ENCODE results near the gene PLEKHG4. TPM values are rescaled to one million over a fixed set of nuclear protein-coding genes. Genes with fewer than 3 reads are reported as not detected.
A peak's percentile ranks its signal among the peaks of the same experiment; 100 is the strongest.

Gene PLEKHG4
- total and polyA plus RNA-seq, 9 donors = 5.1 to 38.6 (median 27.6) TPM

- WGBS, 3 donors = 41 to 52% (median 51%) methylated on average over 10 of the region's 10 CpGs
- DNase-seq = peak in 2 of 5 donors; percentile 50 to 54
These were observed 38.1 kb upstream of the PLEKHG4 start for GRCh38 chr16:67241008-67241900.

GRCh38 chr16:67242138-67242730 lies 37.1 kb upstream of the PLEKHG4 start:
- TF ChIP-seq POLR2A (IDR thresholded peaks at IDR 0.05) = no peak
- TF ChIP-seq EP300 (IDR thresholded peaks at IDR 0.05) = no peak
- TF ChIP-seq CTCF (IDR thresholded peaks at IDR 0.05) = no peak
- DNase-seq = no peak
- H3K27ac ChIP-seq = no peak overlapping the region
- H3K36me3 ChIP-seq = no peaks in the 10 kb centered on the region
- WGBS, 3 donors = 80 to 87% (median 81%) methylated on average over 4 of the region's 4 CpGs
- H3K4me3 ChIP-seq = no peak overlapping the region
- no peaks in the 10 kb centered on the region for H3K27me3 ChIP-seq
- intact Hi-C loops (cut with DNase I) = no loop called here
- H3K9me3 ChIP-seq = no peaks in the 10 kb centered on the region
- H3K4me1 ChIP-seq (ENCODE audit: insufficient read depth) = peaks cover 11% of the 10 kb centered on the region

More at GRCh38 chr16:67241008-67241900, 38.1 kb upstream of the PLEKHG4 start:
- no peaks in the 10 kb centered on the region for H3K9me3 ChIP-seq
- H3K27me3 ChIP-seq = no peaks in the 10 kb centered on the region
- TF ChIP-seq EP300 (IDR thresholded peaks at IDR 0.05) (no peak), POLR2A (IDR thresholded peaks at IDR 0.05) (no peak), CTCF (IDR thresholded peaks at IDR 0.05) (no peak)
- H3K27ac ChIP-seq = peak overlapping the region in 1 of 2 donors; percentile 35
- H3K4me1 ChIP-seq (ENCODE audit: insufficient read depth) = peaks cover 11% of the 10 kb centered on the region
- intact Hi-C loops (cut with DNase I) = no loop called here
- no peaks in the 10 kb centered on the region for H3K36me3 ChIP-seq
- H3K4me3 ChIP-seq = no peak overlapping the region

GRCh38 chr16:67243481-67243880 lies 35.9 kb upstream of the PLEKHG4 start:
- H3K36me3 ChIP-seq = no peaks in the 10 kb centered on the region
- intact Hi-C loops (cut with DNase I) = no loop called here
- H3K9me3 ChIP-seq = no peaks in the 10 kb centered on the region
- no peak for TF ChIP-seq EP300 (IDR thresholded peaks at IDR 0.05)
- TF ChIP-seq CTCF (IDR thresholded peaks at IDR 0.05) = no peak
- TF ChIP-seq POLR2A (IDR thresholded peaks at IDR 0.05) = no peak
- H3K4me3 ChIP-seq = no peak overlapping the region
- WGBS, 3 donors = 82 to 90% (median 85%) methylated on average over 4 of the region's 4 CpGs
- no peak overlapping the region for H3K27ac ChIP-seq
- DNase-seq = no peak
- no peaks in the 10 kb centered on the region for H3K27me3 ChIP-seq
- H3K4me1 ChIP-seq (ENCODE audit: insufficient read depth) = peaks cover 11% of the 10 kb centered on the region

GRCh38 chr16:67244387-67245185 lies 34.7 kb upstream of the PLEKHG4 start:
- no peak overlapping the region for H3K4me3 ChIP-seq
- TF ChIP-seq POLR2A (IDR thresholded peaks at IDR 0.05) (no peak), CTCF (IDR thresholded peaks at IDR 0.05) (no peak), EP300 (IDR thresholded peaks at IDR 0.05) (no peak)
- 38 to 40% (median 39%) methylated on average over 5 of the region's 5 CpGs for WGBS, 3 donors
- peak overlapping the region in 1 of 2 donors; percentile 29 for H3K27ac ChIP-seq
- peaks cover 14% of the 10 kb centered on the region for H3K4me1 ChIP-seq (ENCODE audit: insufficient read depth)
- H3K36me3 ChIP-seq = no peaks in the 10 kb centered on the region
- no peaks in the 10 kb centered on the region for H3K27me3 ChIP-seq
- DNase-seq = peak in 2 of 5 donors; percentile 52 to 56
- intact Hi-C loops (cut with DNase I) = no loop called here
- no peaks in the 10 kb centered on the region for H3K9me3 ChIP-seq

All from ovary (tissue), 9 donors.